Stimulated activated CD8-positive, alpha-beta memory T cell treated with anti-CD3 and anti-CD28 coated beads, Interleukin-7, amount 100 ng/mL, for 4 hours (primary cell): ENCODE results near the gene HYCC2.
"Not testable (repeated sequence)": the region's sequence is repeated elsewhere in the genome, so short reads cannot be mapped to it uniquely, and the experiment has no call there.

Source experiments
- DNase-seq, 2 donors: peaks; one replicate each; pipeline ENCODE4 v3.0.0-alpha.2; 2020; ENCODE audit warnings: low read depth in 2 of 2

HYCC2 gene

DNA sequence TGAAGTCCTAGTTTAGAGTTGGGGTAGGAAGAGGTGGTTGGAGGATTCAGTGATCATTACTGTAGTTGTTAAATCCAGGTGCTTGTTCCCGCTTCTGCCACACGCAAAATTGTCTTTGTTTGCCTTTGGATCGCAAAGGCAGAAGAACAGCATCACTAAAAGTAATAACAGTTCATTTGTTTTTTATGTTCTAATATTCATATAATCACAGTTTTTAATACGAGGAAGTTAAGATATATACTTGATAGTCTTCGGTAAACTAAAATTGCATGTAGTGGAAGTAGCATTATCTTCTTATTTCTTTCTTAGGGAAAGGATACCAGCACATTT, 695 bp upstream of the HYCC2 start:
- DNase-seq, result no peak

- no peak for DNase-seq
These were observed 458 bp downstream of the HYCC2 start for GRCh38 chr2:201070948-201071478.

- no peak for DNase-seq
These were observed 6.6 kb downstream of the HYCC2 start for GRCh38 chr2:201064797-201065329.

- not testable (repeated sequence) for DNase-seq
These were observed 8.0 kb downstream of the HYCC2 start for GRCh38 chr2:201063516-201063915.

DNA sequence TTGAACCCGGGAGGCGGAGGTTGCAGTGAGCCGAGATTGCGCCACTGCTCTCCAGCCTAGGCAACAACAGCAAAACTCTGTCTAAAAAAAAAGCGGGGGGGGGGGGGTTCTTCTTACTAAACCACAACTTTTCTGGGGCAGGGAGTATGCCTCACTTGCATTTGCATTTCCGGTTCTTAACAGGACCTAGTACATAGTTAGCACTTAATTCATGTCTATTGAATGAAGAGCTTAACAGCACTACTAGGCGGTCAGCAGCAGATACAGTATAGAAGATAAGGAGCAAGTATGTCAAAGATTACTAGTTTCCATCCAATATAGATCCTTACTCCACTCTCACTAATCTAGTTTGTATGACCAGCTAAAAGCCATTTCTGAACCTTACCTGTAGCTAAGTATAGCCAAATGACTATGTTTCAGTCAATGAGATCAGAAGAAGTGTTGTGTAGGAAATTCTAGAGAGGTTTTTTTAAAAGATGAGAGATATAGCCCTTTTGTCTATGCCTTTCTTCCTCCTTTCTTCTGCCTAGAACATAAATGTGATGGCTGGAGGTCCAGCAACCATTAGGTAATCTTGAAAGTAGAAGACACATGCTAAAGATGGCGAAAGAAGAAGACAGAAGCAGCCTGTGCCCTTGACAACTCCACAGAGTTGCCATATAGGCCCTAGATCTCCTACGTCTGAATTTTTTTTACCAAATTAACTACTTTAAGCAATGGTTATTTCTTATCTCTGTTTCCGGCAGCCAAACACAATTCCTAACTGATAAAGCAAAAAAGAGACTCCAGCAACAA, 11.3 kb downstream of the HYCC2 start:
- DNase-seq, result no peak

DNA sequence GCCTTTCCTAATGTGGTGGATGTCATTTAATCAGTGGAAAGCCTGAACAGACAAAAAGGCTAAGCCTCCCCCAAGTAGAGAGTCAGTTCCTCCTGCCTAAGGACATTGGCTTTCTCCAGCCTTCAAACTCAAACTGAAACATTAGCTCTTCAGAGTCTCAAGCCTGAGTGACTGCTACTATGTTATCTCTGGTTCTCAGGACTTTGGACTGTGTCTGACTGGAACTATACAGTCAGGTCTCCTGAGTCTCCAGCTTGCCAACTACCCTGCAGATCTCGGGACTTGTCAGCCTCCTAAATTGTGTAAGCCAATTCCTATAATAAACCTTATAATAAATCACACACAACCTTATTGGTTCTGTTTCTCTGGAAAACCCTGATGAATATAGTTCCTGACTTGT, 12.6 kb downstream of the HYCC2 start:
- no peak for DNase-seq

GRCh38 chr2:201057715-201058248, 13.7 kb downstream of the HYCC2 start:
- no peak for DNase-seq

GRCh38 chr2:201057087-201057521, 14.4 kb downstream of the HYCC2 start:
- DNase-seq, result no peak

- no peak for DNase-seq
These were observed 22.0 kb downstream of the HYCC2 start for GRCh38 chr2:201049455-201049854.

DNA sequence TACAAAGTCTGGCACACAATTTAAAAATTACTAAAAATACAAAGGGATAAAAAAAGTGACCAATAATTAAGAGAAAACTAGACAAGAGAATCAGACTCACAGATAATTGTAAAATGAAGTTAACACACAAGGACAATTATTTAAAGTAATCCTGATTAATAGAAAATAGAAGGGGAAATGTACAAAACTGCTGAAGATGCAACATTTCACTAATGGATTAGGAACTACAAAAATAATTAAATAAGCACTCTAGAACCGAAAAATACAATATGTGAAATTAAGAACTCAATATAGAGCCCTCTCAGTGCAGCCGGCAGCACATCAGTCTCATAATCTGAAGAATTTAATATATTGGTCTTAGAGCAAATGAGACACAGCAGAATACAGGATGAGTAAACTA, 24.6 kb downstream of the HYCC2 start:
- no peak for DNase-seq

GRCh38 chr2:201043050-201043449, 28.4 kb downstream of the HYCC2 start:
- DNase-seq, result not testable (repeated sequence)

- not testable (repeated sequence) for DNase-seq
These were observed 29.0 kb downstream of the HYCC2 start for GRCh38 chr2:201042451-201042850.

DNA sequence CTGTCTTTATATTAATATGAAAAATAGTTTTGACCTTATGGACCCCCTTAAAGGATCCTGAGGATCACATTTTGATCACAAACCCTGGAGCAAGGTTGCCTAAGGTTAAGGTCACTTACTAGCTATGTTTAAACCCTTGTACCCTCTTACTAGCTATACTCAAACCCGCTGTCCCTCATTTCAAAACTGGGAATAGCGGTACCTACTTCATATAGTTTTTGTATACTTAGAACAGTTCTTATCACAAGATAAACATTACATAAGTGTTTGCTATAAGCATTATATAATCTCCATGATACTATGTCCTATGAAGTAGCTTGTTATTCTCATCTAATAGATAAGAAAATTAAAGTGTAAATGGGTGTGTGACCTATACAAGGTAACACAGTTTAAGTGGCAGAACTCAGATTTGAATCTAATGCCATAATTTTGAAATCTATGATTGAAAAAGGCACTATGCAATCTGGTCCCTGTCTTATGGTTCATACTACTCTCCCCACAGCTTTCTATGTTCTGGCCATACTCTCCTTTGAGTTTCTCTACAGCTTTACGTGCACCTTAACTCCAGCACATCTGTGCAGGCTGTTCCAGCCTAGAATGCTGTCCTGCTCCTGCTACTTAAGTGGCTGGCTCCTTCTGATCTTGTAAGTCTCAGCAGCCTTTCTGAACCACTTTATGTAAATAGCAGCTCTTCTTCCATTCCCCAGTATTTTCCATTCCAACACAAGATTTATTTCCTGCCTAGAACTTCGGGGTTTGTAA, 30.4 kb downstream of the HYCC2 start:
- no peak for DNase-seq

- no peak for DNase-seq
These were observed 32.6 kb downstream of the HYCC2 start for GRCh38 chr2:201038855-201039254.

DNA sequence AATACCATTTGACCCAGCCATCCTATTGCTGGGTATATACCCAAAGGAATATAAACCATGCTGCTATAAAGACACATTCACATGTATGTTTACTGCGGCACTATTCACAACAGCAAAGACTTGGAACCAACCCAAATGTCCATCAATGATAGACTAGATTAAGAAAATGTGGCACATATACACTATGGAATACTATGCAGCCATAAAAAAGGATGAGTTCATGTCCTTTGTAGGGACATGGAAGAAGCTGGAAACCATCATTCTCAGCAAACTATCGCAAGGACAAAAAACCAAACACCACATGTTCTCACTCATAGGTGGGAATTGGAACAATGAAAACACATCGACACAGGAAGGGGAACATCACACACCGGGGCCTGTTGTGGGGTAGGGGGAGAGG, 33.1 kb downstream of the HYCC2 start:
- not testable (repeated sequence) for DNase-seq

DNA sequence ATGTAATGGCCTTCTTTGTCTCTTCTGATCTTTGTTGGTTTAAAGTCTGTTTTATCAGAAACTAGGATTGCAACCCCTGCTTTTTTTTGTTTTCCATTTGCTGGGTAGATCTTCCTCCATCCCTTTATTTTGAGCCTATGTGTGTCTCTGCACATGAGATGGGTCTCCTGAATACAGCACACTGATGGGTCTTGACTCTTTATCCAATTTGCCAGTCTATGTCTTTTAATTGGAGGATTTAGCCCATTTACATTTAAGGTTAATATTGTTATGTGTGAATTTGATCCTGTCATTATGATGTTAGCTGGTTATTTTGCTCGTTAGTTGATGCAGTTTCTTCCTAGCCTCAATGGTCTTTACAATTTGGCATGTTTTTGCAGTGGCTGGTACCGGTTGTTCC, 37.1 kb downstream of the HYCC2 start:
- not testable (repeated sequence) for DNase-seq

- DNase-seq, result no peak
These were observed 47.0 kb downstream of the HYCC2 start for GRCh38 chr2:201024518-201024917.

- no peak for DNase-seq
These were observed 49.6 kb downstream of the HYCC2 start for GRCh38 chr2:201021914-201022313.
